Immature natural killer cell (primary cell): ENCODE measurements around the gene AP2A1. TPM values are rescaled to one million over a fixed set of nuclear protein-coding genes. Genes with fewer than 3 reads are reported as not detected.
A peak's percentile ranks its signal among the peaks of the same experiment; 100 is the strongest.

Experiments used
- DNase-seq, 3 donors: peaks; one replicate each; pipeline ENCODE4 v3.0.0; 2022; ENCODE audit warnings: mixed read lengths in 1 of 3
- H3K27ac Mint-ChIP-seq, 6 donors: one replicate each; pipeline ENCODE4 v1.8.0; 2020; ENCODE audit warnings: mixed read lengths in 6 of 6, mild to moderate bottlenecking in 5 of 6, inconsistent platforms in 4 of 6, moderate library complexity in 3 of 6
- H3K27me3 Mint-ChIP-seq, 3 donors: one replicate each; pipeline ENCODE4 v1.8.0; 2020 to 2021; ENCODE audit warnings: low read depth in 3 of 3, mild to moderate bottlenecking in 3 of 3, mixed read lengths in 3 of 3, moderate library complexity in 3 of 3, inconsistent platforms in 1 of 3
- H3K36me3 Mint-ChIP-seq, 3 donors: one replicate each; pipeline ENCODE4 v1.8.0; 2020; ENCODE audit warnings: mixed read lengths in 3 of 3, inconsistent platforms in 2 of 3, mild to moderate bottlenecking in 2 of 3
- H3K4me1 Mint-ChIP-seq, 2 donors: one replicate each; pipeline ENCODE4 v1.8.0; 2020; ENCODE audit warnings: inconsistent platforms in 2 of 2, mild to moderate bottlenecking in 2 of 2, mixed read lengths in 2 of 2, moderate library complexity in 1 of 2
- H3K4me3 Mint-ChIP-seq, 5 donors: one replicate each; pipeline ENCODE4 v1.8.0; 2020; ENCODE audit warnings: mild to moderate bottlenecking in 5 of 5, mixed read lengths in 5 of 5, inconsistent platforms in 3 of 5, moderate library complexity in 3 of 5
- H3K9me3 Mint-ChIP-seq, 6 donors: one replicate each; pipeline ENCODE4 v1.8.0; 2020; ENCODE audit warnings: mild to moderate bottlenecking in 6 of 6, mixed read lengths in 6 of 6, inconsistent platforms in 4 of 6, moderate library complexity in 3 of 6
- polyA plus RNA-seq, 3 donors: library from polyadenylated mRNA; unstranded; fragments of 300-500 nt; fragmentation: Illumina TruSeq; gene quantifications; one replicate each; pipeline ENCODE4 v1.2.3, GENCODE V29; 2021

The AP2A1 gene
- polyA plus RNA-seq, 3 donors from 2014 or later, result 6.4 to 27.7 (median 11.6) TPM

DNA sequence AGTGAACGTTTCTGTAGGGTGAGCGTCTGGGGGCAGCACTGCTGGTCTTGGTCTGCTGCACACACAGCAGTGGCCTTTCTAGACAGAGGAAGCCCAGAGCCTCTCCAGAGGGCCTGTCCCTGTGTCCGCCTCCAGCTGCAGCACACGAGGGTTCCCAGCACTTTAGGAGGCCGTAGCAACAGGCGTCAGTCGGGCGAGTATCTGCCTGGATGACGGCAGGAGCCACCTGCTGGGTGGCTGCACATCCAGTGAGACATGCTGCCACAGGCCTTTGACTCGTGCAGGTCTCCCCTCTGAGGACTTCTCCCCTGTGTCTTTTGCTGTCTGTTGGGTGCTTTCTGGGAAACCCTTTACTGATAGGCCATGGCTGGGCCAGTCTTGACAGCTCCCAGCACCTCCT is 22.1 kb downstream of the AP2A1 start:
- peaks cover 0 to 3% (median 0%) of the 10 kb centered on the region in 3 donors for H3K27me3 Mint-ChIP-seq
- H3K27ac Mint-ChIP-seq, result peak overlapping the region in 1 of 6 donors; percentile 36
- peaks cover 13 to 39% (median 17%) of the 10 kb centered on the region in 3 donors for H3K36me3 Mint-ChIP-seq
- peaks cover 0 to 2% (median 0%) of the 10 kb centered on the region in 6 donors for H3K9me3 Mint-ChIP-seq
- H3K4me3 Mint-ChIP-seq, result no peak overlapping the region
- H3K4me1 Mint-ChIP-seq, result peaks cover 19 to 32% of the 10 kb centered on the region in 2 donors
- no peak for DNase-seq

DNA sequence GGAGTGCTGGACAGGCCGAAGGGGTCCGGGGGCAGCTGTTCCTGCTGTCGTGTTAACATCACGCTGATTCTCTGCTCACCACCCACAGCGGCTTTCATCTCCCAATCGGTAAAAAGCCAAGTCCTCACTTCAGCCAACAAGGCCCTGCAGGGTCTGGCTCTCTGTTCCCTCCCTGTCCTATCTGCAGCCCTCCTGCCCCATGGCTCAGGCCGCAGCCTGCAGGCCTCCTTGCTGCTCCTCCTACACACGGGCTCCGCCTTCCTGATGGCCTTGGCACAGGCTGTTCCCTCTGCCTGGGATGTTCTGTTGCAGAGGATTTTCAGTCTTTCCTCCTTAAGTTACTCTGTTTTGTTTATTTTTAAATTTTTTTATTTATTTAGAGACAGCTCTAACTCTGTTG is 24.1 kb downstream of the AP2A1 start:
- Mint-ChIP-seq H3K4me1 (peaks cover 15 to 22% of the 10 kb centered on the region in 2 donors), H3K36me3 (peaks cover 3 to 36% (median 8%) of the 10 kb centered on the region in 3 donors)

DNA sequence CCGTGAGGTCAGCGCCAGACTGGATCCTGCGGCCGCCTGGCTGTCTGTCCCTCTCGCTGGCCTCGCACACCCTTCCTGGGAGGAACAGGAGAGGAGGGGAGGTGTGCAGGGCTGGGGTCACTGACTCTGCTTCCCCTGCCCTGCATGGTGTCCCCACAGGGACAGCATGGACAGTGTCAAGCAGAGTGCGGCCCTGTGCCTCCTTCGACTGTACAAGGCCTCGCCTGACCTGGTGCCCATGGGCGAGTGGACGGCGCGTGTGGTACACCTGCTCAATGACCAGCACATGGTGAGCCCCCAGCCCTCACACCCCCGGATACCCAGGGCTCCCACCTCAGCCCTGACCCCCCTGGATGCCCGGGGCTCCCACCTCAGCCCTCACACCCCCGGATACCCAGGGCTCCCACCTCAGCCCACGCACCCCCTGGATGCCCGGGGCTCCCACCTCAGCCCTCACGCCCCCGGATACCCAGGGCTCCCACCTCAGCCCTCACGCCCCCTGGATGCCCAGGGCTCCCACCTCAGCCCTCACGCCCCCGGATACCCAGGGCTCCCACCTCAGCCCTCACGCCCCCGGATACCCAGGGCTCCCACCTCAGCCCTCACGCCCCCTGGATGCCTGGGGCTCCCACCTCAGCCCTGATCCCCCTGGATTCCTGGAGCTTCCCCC is 25.1 kb downstream of the AP2A1 start:
- no peak for DNase-seq
- Mint-ChIP-seq H3K27me3 (peaks cover 0 to 3% (median 0%) of the 10 kb centered on the region in 3 donors), H3K27ac (no peak overlapping the region), H3K4me1 (peaks cover 11 to 15% of the 10 kb centered on the region in 2 donors), H3K9me3 (peaks cover 0 to 2% (median 0%) of the 10 kb centered on the region in 6 donors), H3K36me3 (peaks cover 4 to 39% (median 8%) of the 10 kb centered on the region in 3 donors), H3K4me3 (no peak overlapping the region)

More for the DNA sequence above, 24.1 kb downstream of the AP2A1 start:
- H3K27ac Mint-ChIP-seq, result peak overlapping the region in 1 of 6 donors; percentile 26
- no peak overlapping the region for H3K4me3 Mint-ChIP-seq
- peaks cover 0 to 2% (median 0%) of the 10 kb centered on the region in 6 donors for H3K9me3 Mint-ChIP-seq
- H3K27me3 Mint-ChIP-seq, result peaks cover 0 to 3% (median 0%) of the 10 kb centered on the region in 3 donors
- DNase-seq, result no peak

DNA sequence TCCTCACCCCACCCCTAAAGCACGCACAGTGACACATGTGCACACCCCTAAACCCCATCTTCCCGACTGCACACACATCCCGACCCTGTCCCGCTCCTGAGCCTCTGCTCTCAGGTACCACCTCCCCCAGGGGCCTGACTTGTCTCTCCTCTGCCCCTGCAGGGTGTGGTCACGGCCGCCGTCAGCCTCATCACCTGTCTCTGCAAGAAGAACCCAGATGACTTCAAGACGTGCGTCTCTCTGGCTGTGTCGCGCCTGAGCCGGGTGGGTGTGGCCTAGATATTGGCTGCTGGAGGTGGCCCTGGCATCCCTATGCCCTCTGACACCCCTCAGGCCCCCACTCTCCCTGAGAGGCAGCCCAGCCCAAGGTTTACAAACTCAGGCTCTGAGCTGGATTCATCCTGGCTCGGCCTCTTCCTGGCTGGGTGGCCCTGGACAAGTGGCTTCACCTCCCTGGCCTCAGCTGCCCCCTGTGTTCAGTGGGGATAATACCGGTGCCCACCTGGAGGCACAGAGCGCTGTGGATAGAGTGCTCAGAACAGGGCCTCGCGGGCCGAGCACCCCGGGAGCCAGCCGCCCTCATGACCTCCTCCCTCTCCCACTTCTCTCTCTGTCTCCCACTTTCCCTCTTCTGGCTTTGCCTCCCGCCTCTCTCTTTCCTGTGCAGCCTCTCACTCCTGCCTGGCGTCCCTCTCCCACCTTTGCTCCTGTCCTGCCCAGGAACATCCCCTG is 26.2 kb downstream of the AP2A1 start:
- Mint-ChIP-seq H3K9me3 (peaks cover 0 to 2% (median 0%) of the 10 kb centered on the region in 6 donors), H3K4me1 (peaks cover 11 to 15% of the 10 kb centered on the region in 2 donors), H3K4me3 (no peak overlapping the region), H3K27me3 (peaks cover 0 to 3% (median 0%) of the 10 kb centered on the region in 3 donors), H3K27ac (no peak overlapping the region), H3K36me3 (peaks cover 4 to 38% (median 8%) of the 10 kb centered on the region in 3 donors)
- DNase-seq, result no peak

DNA sequence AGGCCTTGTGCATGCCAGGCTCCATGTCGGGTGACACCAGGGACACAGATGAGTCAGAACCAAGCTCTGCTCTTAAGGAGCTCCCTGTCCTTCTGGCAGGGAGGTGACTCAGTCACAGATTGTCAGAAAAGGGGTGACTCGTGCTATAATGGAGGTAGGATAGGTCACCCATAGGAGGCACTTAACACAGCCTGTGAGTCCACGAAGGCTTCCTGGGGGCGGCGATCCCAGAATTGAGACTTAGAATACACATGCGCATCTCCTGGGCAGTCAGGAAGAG is 26.7 kb downstream of the AP2A1 start:
- Mint-ChIP-seq H3K9me3 (peaks cover 0 to 2% (median 0%) of the 10 kb centered on the region in 6 donors), H3K27ac (no peak overlapping the region), H3K4me3 (no peak overlapping the region), H3K4me1 (peaks cover 7 to 10% of the 10 kb centered on the region in 2 donors), H3K27me3 (peaks cover 0 to 3% (median 0%) of the 10 kb centered on the region in 3 donors), H3K36me3 (peaks cover 4 to 33% (median 8%) of the 10 kb centered on the region in 3 donors)
- no peak for DNase-seq

DNA sequence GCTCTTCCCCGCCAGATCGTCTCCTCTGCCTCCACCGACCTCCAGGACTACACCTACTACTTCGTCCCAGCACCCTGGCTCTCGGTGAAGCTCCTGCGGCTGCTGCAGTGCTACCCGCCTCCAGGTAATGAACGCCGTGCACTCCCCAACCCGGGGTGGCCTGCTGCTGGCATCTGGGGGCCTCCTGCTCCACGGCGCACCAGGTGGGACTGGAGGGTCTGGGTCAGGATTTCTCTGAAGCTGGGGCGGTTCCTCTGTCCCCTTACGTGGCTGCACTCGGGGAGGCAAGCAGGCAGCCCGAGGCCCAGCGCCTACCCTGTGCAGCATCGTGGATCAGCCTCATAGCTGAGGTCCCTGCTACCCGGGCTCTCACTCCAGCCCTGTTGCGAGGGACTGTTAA is 28.8 kb downstream of the AP2A1 start:
- H3K4me1 Mint-ChIP-seq, result peaks cover 3% of the 10 kb centered on the region in 2 donors
- H3K27ac Mint-ChIP-seq, result no peak overlapping the region
- peaks cover 4 to 29% (median 8%) of the 10 kb centered on the region in 3 donors for H3K36me3 Mint-ChIP-seq
- H3K9me3 Mint-ChIP-seq, result peaks cover 0 to 2% (median 0%) of the 10 kb centered on the region in 6 donors
- no peaks in the 10 kb centered on the region for H3K27me3 Mint-ChIP-seq
- H3K4me3 Mint-ChIP-seq, result peak overlapping the region in 1 of 5 donors; percentile 18
- no peak for DNase-seq

DNA sequence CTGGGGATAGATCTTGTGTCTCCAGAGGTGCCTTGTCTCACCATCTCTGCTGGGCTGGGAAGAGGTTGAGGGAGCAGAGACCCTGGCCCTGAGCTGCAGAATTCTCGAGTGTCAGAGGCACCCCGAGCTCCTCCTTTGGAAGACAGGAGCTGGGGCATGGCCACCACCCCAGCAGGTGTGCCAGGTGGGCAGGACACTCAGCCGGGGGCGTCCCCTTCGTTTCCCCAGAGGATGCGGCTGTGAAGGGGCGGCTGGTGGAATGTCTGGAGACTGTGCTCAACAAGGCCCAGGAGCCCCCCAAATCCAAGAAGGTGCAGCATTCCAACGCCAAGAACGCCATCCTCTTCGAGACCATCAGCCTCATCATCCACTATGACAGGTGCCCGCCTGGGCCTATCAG is 31.8 kb downstream of the AP2A1 start:
- peaks cover 0 to 2% (median 2%) of the 10 kb centered on the region in 3 donors for H3K27me3 Mint-ChIP-seq
- H3K27ac Mint-ChIP-seq, result no peak overlapping the region
- DNase-seq, result no peak
- peaks cover 4 to 30% (median 11%) of the 10 kb centered on the region in 3 donors for H3K36me3 Mint-ChIP-seq
- H3K4me1 Mint-ChIP-seq, result peaks cover 0 to 1% of the 10 kb centered on the region in 2 donors
- no peak overlapping the region for H3K4me3 Mint-ChIP-seq
- no peaks in the 10 kb centered on the region for H3K9me3 Mint-ChIP-seq

DNA sequence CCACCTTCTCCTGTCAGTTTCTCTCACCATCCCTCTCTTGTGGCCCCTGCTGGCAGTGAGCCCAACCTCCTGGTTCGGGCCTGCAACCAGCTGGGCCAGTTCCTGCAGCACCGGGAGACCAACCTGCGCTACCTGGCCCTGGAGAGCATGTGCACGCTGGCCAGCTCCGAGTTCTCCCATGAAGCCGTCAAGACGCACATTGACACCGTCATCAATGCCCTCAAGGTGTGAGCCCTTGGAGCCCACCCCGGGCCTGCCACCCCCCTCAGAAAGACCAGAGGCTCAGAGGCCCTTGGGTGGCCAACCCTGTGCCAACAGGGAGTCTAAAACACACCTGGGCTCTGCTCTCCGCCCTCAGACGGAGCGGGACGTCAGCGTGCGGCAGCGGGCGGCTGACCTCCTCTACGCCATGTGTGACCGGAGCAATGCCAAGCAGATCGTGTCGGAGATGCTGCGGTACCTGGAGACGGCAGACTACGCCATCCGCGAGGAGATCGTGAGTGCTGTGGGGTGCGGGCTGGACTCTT is 32.5 kb downstream of the AP2A1 start:
- Mint-ChIP-seq H3K36me3 (peaks cover 4 to 32% (median 12%) of the 10 kb centered on the region in 3 donors), H3K9me3 (no peaks in the 10 kb centered on the region), H3K4me1 (peaks cover 0 to 1% of the 10 kb centered on the region in 2 donors), H3K27me3 (peaks cover 0 to 2% (median 2%) of the 10 kb centered on the region in 3 donors), H3K27ac (no peak overlapping the region), H3K4me3 (no peak overlapping the region)
- no peak for DNase-seq

DNA sequence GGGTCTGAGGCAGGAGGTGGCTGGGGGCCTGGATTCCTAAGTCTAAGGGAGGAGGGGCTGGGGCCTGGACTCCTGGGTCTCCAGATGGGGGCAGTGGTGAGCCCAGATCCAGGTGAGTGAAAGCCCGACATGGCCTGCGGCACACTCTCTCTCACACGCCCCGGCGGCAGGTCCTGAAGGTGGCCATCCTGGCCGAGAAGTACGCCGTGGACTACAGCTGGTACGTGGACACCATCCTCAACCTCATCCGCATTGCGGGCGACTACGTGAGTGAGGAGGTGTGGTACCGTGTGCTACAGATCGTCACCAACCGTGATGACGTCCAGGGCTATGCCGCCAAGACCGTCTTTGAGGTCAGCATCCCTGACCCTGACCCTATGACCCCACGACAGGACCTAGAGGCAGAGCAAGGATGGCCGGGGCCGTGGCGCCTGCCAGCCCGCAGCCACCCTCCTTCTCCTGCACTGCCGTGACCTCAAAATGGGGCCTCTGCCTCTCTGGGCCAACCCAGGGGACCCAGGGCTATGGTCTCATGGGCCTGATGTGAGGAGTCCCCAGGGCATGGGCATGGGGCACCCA is 33.1 kb downstream of the AP2A1 start:
- no peaks in the 10 kb centered on the region for H3K9me3 Mint-ChIP-seq
- H3K4me1 Mint-ChIP-seq, result peaks cover 0 to 1% of the 10 kb centered on the region in 2 donors
- H3K4me3 Mint-ChIP-seq, result no peak overlapping the region
- no peak overlapping the region for H3K27ac Mint-ChIP-seq
- peaks cover 0 to 2% (median 2%) of the 10 kb centered on the region in 3 donors for H3K27me3 Mint-ChIP-seq
- peaks cover 4 to 30% (median 12%) of the 10 kb centered on the region in 3 donors for H3K36me3 Mint-ChIP-seq
- DNase-seq, result no peak

DNA sequence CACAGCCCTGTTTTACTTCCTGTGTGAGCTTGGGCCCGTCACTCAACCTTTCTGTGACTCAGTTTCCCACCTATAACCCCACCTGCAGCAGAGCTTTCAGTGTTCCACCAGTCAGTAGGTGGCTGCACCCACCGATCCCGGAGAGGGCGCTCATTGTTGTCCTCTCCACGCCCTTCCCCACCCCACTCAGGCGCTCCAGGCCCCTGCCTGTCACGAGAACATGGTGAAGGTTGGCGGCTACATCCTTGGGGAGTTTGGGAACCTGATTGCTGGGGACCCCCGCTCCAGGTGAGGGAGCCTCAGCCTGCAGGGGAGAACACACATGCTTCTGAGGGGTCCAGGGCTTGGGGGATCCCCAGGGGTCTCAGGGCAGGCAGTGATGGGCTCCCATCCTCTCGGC is 34.0 kb downstream of the AP2A1 start:
- H3K27me3 Mint-ChIP-seq, result peaks cover 0 to 2% (median 2%) of the 10 kb centered on the region in 3 donors
- DNase-seq, result no peak
- peaks cover 0 to 1% of the 10 kb centered on the region in 2 donors for H3K4me1 Mint-ChIP-seq
- no peak overlapping the region for H3K4me3 Mint-ChIP-seq
- no peaks in the 10 kb centered on the region for H3K9me3 Mint-ChIP-seq
- peak overlapping the region in 1 of 6 donors; percentile 34 for H3K27ac Mint-ChIP-seq
- H3K36me3 Mint-ChIP-seq, result peaks cover 4 to 24% (median 12%) of the 10 kb centered on the region in 3 donors

DNA sequence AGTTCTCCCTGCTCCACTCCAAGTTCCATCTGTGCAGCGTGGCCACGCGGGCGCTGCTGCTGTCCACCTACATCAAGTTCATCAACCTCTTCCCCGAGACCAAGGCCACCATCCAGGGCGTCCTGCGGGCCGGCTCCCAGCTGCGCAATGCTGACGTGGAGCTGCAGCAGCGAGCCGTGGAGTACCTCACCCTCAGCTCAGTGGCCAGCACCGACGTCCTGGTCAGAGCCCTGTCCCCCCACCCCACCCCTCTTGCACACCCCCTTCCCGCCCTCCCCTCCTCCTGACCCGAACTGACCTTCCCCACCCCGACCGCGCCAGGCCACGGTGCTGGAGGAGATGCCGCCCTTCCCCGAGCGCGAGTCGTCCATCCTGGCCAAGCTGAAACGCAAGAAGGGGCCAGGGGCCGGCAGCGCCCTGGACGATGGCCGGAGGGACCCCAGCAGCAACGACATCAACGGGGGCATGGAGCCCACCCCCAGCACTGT is 34.6 kb downstream of the AP2A1 start:
- Mint-ChIP-seq H3K27ac (no peak overlapping the region), H3K27me3 (peaks cover 0 to 2% (median 2%) of the 10 kb centered on the region in 3 donors), H3K4me1 (peaks cover 0 to under 1% of the 10 kb centered on the region in 2 donors), H3K4me3 (no peak overlapping the region), H3K9me3 (no peaks in the 10 kb centered on the region), H3K36me3 (peaks cover 7 to 28% (median 13%) of the 10 kb centered on the region in 3 donors)
- DNase-seq, result no peak

DNA sequence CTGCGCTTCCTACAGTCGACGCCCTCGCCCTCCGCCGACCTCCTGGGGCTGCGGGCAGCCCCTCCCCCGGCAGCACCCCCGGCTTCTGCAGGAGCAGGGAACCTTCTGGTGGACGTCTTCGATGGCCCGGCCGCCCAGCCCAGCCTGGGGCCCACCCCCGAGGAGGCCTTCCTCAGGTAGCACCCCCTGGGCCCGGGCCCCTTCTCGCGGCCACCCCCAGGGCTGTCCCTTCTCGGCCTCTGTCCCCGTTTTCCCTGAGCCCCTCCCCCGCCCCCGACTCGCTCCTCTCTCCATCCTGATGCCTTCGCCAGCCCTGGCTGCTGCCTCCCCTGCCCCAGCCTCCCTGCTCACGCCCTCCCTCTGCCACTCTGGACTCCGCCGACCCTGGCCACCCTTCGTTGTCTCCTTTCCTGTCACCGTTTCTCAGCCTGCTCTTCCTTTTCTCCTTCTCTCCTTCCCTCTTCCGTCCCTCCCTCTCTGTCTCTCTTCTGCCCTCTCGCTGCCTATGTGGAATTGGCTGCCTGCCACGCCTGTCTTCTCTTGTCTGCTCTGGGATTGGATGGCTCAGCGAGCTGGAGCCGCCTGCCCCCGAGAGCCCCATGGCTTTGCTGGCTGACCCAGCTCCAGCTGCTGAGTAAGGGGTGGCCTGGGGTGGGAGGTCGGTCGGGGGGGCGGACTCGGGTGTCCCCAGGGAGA is 35.3 kb downstream of the AP2A1 start:
- no peak for DNase-seq
- no peaks in the 10 kb centered on the region for H3K9me3 Mint-ChIP-seq
- peaks cover 5 to 21% (median 11%) of the 10 kb centered on the region in 3 donors for H3K36me3 Mint-ChIP-seq
- peaks cover 0 to 2% (median 2%) of the 10 kb centered on the region in 3 donors for H3K27me3 Mint-ChIP-seq
- no peaks in the 10 kb centered on the region for H3K4me1 Mint-ChIP-seq
- H3K27ac Mint-ChIP-seq, result peak overlapping the region in 1 of 6 donors; percentile 42
- no peak overlapping the region for H3K4me3 Mint-ChIP-seq
